Tibial nerve (tissue), 4 donors: ENCODE results near the gene ERC2.
"Not testable (repeated sequence)": the region's sequence is repeated elsewhere in the genome, so short reads cannot be mapped to it uniquely, and the experiment has no call there.

ENCODE experiments used
- CTCF ChIP-seq, 5 experiments: fragments of 200-600 bp in 3 of 5; fragments of 450-650 bp in 2 of 5; sonication (generic) in 3 of 5; IDR thresholded peaks; one replicate each; pipeline ENCODE4 v1.5.1; 2016 to 2019; ENCODE audit warnings: antibody characterized with exemption in 5 of 5, mild to moderate bottlenecking in 3 of 5, moderate library complexity in 2 of 5
- EP300 ChIP-seq, 2 donors: sonication (generic); formaldehyde crosslinking; IDR thresholded peaks; one replicate each; pipeline ENCODE4 v1.6.1; 2017; ENCODE audit warnings: antibody characterized with exemption in 2 of 2, mild to moderate bottlenecking in 1 of 2
- POLR2A ChIP-seq, 2 donors: fragments of 450-650 bp; IDR thresholded peaks; one replicate each; pipeline ENCODE4 v1.6.1; 2017; ENCODE audit warnings: antibody characterized with exemption in 2 of 2, mild to moderate bottlenecking in 2 of 2, moderate library complexity in 2 of 2

GRCh38 chr3:56261852-56262251 is 206.4 kb downstream of the ERC2 start:
- not testable (repeated sequence) for TF ChIP-seq CTCF, EP300, POLR2A (IDR thresholded peaks at IDR 0.05)
